ENCODE data around the gene SET. TPM values are rescaled to one million over a fixed set of nuclear protein-coding genes. Genes with fewer than 3 reads are reported as not detected.
A peak's percentile ranks its signal among the peaks of the same experiment; 100 is the strongest.

Gene SET
- total RNA-seq, 1 experiment from 2014 or later: 1,129 TPM

DNA sequence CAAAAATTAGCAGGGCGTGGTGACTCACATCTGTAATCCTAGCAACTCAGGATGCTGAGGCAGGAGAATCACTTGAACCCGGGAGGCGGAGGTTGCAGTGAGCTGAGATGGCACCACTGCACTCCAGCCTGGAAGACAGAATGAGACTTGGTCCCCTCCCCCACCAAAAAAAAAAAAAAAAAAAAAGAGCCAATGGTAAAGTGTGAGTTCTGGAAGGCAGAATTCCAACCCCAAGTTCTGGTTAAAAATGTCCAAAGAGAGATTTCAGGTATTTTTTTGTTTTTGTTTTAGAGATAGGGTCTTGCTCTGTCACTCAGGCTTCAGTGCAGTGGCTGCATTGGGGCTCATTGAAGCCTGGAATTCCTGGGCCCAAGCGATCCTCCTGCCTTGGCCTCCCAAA is 1.6 kb upstream of the SET start:
- Mint-ChIP-seq H3K4me1 (peaks cover 56% of the 10 kb centered on the region), H3K9me3 (peaks cover 4% of the 10 kb centered on the region; the same call in 1 of the 2 replicates), H3K4me3 (peak overlapping the region; percentile 96), H3K36me3 (peaks cover 43% of the 10 kb centered on the region), H3K27ac (peak overlapping the region; percentile 98), H3K27me3 (ENCODE audit: low read depth) (no peaks in the 10 kb centered on the region; the same call in 1 of the 2 replicates)
- CTCF ChIA-PET: interaction anchor here (0.7 to 1.6 kb wide), 5 partner anchors 15 to 268 kb away, joined by 3 to 7 read pairs (median 3); partner anchors contain the start of genes PKN3 and ZDHHC12
- POLR2A ChIA-PET: interaction anchor here (0.6 to 1.0 kb wide), 4 partner anchors 10 to 1506 kb away, joined by 3 to 7 read pairs (median 4); partner anchors contain the start of gene PKN3
- DNase-seq (ENCODE audit: low spot score) (no peak), ATAC-seq (no peak)
- TF ChIP-seq ATF1 (CRISPR knock-in tag; IDR thresholded peaks at IDR 0.05): no peak
- TF ChIP-seq, protein P1, sequence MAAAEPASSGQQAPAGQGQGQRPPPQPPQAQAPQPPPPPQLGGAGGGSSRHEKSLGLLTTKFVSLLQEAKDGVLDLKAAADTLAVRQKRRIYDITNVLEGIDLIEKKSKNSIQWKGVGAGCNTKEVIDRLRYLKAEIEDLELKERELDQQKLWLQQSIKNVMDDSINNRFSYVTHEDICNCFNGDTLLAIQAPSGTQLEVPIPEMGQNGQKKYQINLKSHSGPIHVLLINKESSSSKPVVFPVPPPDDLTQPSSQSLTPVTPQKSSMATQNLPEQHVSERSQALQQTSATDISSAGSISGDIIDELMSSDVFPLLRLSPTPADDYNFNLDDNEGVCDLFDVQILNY (CRISPR knock-in tag; IDR thresholded peaks at IDR 0.05): no peak
- no peak for TF ChIP-seq MLX (CRISPR knock-in tag; IDR thresholded peaks at IDR 0.05)
- TF ChIP-seq SOX15 (CRISPR knock-in tag; IDR thresholded peaks at IDR 0.05): no peak
- no peak for TF ChIP-seq ZNF263 (CRISPR knock-in tag; IDR thresholded peaks at IDR 0.05; ENCODE audit: low read depth)
- no peak for TF ChIP-seq FOXK1 (CRISPR knock-in tag; IDR thresholded peaks at IDR 0.05)
- no peak for TF ChIP-seq KAT7 (CRISPR knock-in tag; IDR thresholded peaks at IDR 0.05; ENCODE audit: borderline replicate concordance)
- no peak for TF ChIP-seq CBFB (CRISPR knock-in tag; IDR thresholded peaks at IDR 0.05; ENCODE audit: low read depth)
- TF ChIP-seq USF2 (CRISPR knock-in tag; IDR thresholded peaks at IDR 0.05): no peak
- TF ChIP-seq ZNF512 (CRISPR knock-in tag; IDR thresholded peaks at IDR 0.05; ENCODE audit: borderline replicate concordance): no peak

- CTCF ChIA-PET: interaction anchor here (1.7 to 2.1 kb wide), 2 partner anchors 13 to 53 kb away, joined by 5 to 10 read pairs; partner anchors contain the start of gene PKN3
- peak; percentile 46 for DNase-seq (ENCODE audit: low spot score)
- H3K36me3 Mint-ChIP-seq: peaks cover 58% of the 10 kb centered on the region
Observed at GRCh38 chr9:128689293-128689774, 312 bp downstream of the SET start.

GRCh38 chr9:128689820-128690683 is 1.0 kb downstream of the SET start:
- CTCF ChIA-PET: interaction anchor here (1.7 to 2.1 kb wide), 2 partner anchors 12 to 54 kb away, joined by 5 to 10 read pairs; partner anchors contain the start of gene PKN3
- peaks cover 62% of the 10 kb centered on the region for H3K36me3 Mint-ChIP-seq
- DNase-seq (ENCODE audit: low spot score): peak; percentile 36
- peaks cover 52% of the 10 kb centered on the region for H3K4me1 Mint-ChIP-seq
- H3K27ac Mint-ChIP-seq: peak overlapping the region; percentile 99
- no peaks in the 10 kb centered on the region; the same call in 1 of the 2 replicates for H3K27me3 Mint-ChIP-seq (ENCODE audit: low read depth)
- H3K4me3 Mint-ChIP-seq: peak overlapping the region; percentile 100
- no peak for ATAC-seq
- H3K9me3 Mint-ChIP-seq: no peaks in the 10 kb centered on the region
- POLR2A ChIA-PET: interaction anchor here (0.6 to 1.0 kb wide), 3 partner anchors 137 to 910 kb away, joined by 3 to 5 read pairs (median 4); partner anchors contain the start of gene SPTAN1
- TF ChIP-seq USF1 (CRISPR knock-in tag; IDR thresholded peaks at IDR 0.05) (peak; percentile 41; the same call in 1 of the 2 replicates), TP53 (CRISPR knock-in tag; IDR thresholded peaks at IDR 0.05) (no peak), NR3C1 (CRISPR knock-in tag; conservative IDR thresholded peaks at IDR 0.05; ENCODE audit: low read depth) (no peak), FOXP4 (CRISPR knock-in tag; IDR thresholded peaks at IDR 0.05) (peak; percentile 20; the same call in 1 of the 2 replicates), ETV6 (CRISPR knock-in tag; IDR thresholded peaks at IDR 0.05) (no peak; the same call in none of the 2 replicates)
- TF ChIP-seq, protein P2, sequence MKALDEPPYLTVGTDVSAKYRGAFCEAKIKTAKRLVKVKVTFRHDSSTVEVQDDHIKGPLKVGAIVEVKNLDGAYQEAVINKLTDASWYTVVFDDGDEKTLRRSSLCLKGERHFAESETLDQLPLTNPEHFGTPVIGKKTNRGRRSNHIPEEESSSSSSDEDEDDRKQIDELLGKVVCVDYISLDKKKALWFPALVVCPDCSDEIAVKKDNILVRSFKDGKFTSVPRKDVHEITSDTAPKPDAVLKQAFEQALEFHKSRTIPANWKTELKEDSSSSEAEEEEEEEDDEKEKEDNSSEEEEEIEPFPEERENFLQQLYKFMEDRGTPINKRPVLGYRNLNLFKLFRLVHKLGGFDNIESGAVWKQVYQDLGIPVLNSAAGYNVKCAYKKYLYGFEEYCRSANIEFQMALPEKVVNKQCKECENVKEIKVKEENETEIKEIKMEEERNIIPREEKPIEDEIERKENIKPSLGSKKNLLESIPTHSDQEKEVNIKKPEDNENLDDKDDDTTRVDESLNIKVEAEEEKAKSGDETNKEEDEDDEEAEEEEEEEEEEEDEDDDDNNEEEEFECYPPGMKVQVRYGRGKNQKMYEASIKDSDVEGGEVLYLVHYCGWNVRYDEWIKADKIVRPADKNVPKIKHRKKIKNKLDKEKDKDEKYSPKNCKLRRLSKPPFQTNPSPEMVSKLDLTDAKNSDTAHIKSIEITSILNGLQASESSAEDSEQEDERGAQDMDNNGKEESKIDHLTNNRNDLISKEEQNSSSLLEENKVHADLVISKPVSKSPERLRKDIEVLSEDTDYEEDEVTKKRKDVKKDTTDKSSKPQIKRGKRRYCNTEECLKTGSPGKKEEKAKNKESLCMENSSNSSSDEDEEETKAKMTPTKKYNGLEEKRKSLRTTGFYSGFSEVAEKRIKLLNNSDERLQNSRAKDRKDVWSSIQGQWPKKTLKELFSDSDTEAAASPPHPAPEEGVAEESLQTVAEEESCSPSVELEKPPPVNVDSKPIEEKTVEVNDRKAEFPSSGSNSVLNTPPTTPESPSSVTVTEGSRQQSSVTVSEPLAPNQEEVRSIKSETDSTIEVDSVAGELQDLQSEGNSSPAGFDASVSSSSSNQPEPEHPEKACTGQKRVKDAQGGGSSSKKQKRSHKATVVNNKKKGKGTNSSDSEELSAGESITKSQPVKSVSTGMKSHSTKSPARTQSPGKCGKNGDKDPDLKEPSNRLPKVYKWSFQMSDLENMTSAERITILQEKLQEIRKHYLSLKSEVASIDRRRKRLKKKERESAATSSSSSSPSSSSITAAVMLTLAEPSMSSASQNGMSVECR (CRISPR knock-in tag; IDR thresholded peaks at IDR 0.05; ENCODE audit: borderline replicate concordance): peak; percentile 77

More at GRCh38 chr9:128689293-128689774, 312 bp downstream of the SET start:
- H3K4me3 Mint-ChIP-seq: peak overlapping the region; percentile 50
- no peak overlapping the region for H3K27ac Mint-ChIP-seq
- POLR2A ChIA-PET: interaction anchor here (0.6 to 1.0 kb wide), 3 partner anchors 8 to 390 kb away, joined by 3 to 5 read pairs (median 5); partner anchors contain the start of gene SPTAN1
- H3K9me3 Mint-ChIP-seq: no peaks in the 10 kb centered on the region
- H3K4me1 Mint-ChIP-seq: peaks cover 57% of the 10 kb centered on the region
- TF ChIP-seq ZNF416 (CRISPR knock-in tag; IDR thresholded peaks at IDR 0.05): 0 out of 2 replicates have a peak, but pooled peaks have one; percentile 47
- no peak for TF ChIP-seq ZNF396 (CRISPR knock-in tag; IDR thresholded peaks at IDR 0.05; ENCODE audit: borderline replicate concordance)
- ATAC-seq: no peak; the same call in 1 of the 2 replicates
- H3K27me3 Mint-ChIP-seq (ENCODE audit: low read depth): no peaks in the 10 kb centered on the region; the same call in 1 of the 2 replicates
